NCI-H82 (cell line): ENCODE results near the gene FRMPD2.
"Not testable (repeated sequence)": the region's sequence is repeated elsewhere in the genome, so short reads cannot be mapped to it uniquely, and the experiment has no call there.

Experiments used
- DNase-seq: peaks from one replicate; lab custom pipeline; 2025; lab: John Stamatoyannopoulos, UW

FRMPD2 gene

DNA sequence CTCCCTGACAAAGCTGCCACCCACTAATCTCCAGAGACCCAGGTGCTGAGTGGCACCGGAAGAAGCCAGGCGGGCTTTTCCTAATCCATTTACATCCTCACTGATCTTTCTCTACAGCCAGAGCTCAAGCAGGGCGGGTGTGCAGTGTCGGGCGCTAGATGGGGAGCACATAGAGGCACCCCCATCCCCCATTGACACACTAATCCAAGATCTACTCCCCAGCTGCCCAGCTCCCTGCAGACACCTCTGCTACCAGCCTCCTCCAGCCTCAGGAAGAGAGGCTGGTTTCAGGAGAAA lies 22.2 kb downstream of the FRMPD2 start:
- DNase-seq, result peak; percentile 90

DNA sequence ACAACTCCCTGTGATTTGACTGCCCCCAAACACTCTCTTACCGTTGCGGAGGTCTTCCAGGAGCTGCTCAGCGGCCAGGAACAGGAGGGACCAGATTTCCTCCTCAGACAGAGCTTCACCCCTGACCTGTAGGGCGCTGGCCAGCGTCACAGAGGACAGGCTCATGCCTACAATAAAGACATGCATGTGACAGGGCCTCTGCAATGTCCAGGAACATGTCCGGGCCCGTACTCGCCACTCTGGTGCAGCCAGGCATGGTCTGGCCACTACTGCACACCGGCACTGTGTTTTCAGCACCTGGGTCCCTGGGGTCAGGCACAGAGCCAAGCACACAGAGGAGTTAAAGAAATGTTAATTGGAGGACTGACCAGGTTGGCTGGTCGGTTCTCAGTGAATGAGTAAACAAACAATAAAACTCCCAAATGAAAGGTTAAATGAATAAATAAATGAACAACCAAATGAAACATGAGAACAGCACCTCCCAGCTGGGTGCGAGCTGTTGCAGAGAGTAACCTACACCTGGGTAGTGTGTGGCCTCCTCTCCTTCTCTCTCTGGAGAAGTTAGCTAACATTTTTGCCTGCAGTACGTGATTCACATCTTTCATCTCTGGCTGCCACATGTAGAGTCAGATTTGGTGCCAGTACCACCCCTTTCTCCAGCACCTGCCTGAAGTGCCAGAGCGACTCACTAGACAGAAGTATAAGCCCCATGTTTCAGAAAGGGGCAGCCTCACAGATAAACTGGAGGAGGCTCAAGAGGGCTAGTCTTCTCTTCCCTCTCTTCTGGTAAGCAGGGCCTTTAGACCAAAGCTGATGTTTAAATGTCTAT lies 22.8 kb downstream of the FRMPD2 start:
- no peak for DNase-seq

DNA sequence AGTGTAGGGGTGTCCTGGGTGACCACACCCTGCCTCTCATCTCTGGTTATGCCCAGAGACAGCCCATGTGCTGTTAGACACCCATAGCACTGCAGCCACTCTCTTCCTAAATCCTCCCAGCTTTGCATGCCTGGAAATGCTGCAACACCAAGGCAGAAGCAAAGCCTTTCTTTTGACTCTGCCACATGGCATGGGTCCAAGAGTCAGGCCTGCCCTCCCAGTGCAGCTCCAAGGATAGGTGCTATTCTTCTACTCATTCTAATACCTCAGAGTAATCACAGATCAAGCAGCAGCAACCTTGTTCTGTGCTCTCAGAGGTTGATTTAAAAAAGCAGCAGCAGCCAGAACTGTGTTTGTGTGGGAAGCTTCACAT lies 23.4 kb downstream of the FRMPD2 start:
- DNase-seq, result peak; percentile 4

DNA sequence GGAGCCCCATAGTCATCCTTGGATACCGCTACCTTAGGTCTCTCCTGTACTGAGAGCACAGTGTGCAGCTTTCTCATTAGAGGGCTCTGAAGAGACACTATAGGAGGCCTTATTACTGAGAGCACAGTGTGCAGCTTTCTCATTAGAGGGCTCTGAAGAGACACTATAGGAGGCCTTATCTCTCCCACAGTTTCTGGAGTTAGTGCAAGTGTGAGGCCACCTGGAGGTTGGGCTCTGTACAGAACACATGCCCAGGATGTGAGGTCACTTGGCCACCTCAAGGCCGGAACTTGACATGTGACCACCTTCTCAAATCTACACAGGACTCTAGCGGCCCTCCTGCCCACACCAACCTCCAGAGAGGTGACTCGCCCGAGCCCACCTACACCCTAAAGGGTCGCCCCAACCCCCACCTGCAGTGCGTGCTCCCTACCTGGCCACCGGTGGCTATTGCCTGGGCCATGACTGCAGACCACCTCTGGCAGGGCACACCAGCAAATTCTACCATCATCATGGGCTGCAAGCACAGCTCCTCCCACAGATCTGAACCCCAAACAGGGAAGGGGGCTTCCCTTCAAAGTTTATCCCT lies 24.6 kb downstream of the FRMPD2 start:
- no peak for DNase-seq

DNA sequence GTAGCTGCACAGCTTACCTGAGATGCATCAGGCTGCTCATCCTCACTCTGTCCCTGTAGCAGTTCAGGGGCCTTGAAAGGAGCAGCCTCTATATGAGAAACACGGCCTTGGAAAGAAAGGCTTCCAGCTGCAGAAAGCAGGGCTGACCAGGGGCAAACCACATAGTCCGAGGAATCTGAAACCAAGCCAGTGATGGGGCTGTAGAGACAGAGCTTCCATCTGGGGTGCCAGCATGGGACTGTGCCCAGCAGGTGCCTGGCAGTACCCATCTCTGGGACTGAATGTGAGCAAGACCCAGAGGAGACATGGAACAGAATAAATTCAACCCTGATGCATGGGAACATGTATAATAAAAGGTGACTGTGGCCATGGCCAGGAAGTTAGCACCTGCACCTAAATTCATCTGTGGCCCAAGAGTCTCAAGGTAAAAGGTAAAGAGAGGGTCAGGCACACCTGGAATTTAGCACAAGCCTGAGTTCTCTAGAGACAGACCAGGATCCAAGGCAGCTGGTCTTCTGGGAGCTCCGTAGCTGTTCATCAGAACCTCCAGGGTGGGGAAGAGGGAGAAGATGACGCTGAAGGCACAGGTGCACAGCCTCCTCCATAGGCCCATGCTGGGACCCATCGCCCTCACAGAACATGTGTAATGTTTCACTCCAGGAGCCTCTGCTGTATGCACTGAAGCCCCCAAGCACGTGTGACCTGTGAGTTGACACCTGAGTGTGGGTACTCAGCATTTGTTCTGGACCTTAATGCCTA lies 25.3 kb downstream of the FRMPD2 start:
- DNase-seq, result no peak

DNA sequence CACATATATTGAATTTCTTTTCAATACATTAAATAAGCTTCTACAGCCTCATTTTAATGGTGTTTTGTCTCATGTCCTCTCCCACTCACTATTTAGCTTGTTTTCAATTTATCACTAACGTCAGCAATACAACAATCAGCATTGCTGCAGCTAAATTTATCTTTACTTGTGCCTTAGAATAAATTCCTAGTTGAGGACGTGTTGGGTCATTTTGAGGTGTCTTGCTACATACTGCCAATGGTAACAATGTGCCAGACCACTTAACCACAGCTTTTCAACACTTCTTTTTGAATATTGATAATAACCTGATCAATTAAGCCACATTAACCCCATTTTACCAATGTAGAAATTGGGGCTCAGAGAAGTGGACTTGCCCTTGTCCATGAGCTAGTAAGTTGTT lies 26.0 kb downstream of the FRMPD2 start:
- DNase-seq, result no peak

DNA sequence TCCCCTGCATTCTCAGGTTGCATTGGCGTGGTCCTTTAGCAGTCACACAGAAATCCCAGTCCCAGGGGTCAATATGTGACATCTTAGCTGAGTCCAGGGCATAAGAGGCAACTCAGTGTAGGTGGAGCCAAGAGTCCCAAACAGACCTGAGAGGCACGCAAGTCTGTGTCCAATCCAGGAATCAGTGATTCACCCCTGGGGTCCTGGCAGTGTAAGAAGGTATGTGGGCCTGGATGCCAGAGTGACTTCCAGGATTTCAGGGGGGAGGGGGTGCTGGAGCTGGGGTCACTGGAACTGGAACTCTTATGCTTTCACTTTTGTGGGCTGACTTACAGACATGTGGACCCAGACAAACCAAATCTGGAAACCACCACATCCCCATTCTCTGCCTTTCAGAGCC lies 26.8 kb downstream of the FRMPD2 start:
- no peak for DNase-seq

DNA sequence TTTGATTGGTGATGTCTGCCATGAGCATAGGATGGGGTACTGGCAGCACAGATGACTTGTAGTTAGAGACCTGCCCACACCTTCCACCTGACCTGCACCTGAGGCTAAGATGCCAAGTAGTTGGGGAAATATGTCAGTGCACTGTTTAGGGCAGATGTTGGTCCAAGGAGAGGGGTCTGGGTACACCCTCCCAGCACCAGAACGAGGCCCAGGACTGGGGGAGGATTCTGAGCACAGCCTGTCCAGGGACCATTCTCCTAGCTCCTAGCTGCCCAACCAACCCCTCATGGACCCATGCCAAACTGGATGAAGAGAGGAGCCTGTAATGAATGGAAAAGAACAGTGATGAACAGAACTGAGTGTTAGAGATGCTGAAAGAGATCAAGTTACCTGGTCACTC lies 28.0 kb downstream of the FRMPD2 start:
- no peak for DNase-seq

DNA sequence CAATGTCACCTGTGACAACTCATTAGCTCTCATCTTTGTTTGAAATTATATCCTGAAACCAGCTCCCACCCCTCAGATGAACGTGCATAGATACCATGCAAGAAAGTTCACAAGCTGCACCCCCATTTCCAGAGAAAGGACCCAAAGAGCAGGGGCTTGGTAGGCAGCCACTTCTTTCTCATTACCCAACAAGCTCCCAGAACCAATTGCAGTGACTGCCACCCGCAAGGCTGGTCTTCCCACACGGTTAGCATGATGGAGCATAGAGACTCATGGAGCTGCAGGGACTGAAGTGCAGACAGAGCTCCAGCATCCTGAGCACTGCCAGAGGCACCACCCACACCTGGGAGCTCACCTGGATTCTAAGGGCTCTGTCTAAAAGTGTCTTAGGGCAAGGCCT lies 28.5 kb downstream of the FRMPD2 start:
- DNase-seq, result no peak

DNA sequence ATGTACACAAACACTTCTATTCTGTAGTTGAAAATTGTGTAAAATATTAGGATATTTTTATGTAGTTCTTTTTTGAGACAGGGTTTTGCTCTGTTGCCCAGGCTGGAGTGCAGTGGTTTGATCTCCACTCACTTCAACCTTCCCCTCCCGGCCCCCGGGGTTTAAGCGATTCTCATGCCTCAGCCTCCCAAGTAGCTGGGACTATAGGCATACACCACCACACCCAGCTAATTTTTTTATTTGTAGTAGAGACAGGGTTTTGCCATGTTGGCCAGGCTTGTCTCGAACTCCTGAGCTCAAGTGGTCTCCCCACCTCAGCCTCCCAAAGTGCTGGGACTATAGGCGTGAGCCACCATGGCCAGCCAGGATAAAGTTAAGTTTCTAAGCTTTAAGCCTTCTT lies 30.6 kb downstream of the FRMPD2 start:
- DNase-seq, result not testable (repeated sequence)

DNA sequence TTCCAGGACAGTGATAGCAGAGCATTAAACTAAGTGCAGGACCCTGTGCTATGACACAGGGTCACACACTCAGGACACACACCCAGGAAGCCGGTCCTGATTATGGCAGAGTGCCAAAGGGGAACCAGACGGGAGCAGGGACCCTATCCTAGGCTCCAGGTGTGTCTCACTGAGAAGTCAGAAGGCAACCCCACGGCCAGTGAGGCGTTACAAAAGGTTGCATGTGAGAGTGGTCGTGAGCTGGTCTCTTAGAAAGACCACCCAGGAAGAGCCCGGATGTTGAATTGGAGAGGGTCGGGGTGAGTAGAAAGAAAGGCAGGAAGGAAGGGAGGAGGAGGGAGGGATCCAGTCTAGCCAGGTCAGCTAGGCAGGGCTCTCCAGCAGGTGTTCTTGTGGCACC lies 31.0 kb downstream of the FRMPD2 start:
- DNase-seq, result no peak

DNA sequence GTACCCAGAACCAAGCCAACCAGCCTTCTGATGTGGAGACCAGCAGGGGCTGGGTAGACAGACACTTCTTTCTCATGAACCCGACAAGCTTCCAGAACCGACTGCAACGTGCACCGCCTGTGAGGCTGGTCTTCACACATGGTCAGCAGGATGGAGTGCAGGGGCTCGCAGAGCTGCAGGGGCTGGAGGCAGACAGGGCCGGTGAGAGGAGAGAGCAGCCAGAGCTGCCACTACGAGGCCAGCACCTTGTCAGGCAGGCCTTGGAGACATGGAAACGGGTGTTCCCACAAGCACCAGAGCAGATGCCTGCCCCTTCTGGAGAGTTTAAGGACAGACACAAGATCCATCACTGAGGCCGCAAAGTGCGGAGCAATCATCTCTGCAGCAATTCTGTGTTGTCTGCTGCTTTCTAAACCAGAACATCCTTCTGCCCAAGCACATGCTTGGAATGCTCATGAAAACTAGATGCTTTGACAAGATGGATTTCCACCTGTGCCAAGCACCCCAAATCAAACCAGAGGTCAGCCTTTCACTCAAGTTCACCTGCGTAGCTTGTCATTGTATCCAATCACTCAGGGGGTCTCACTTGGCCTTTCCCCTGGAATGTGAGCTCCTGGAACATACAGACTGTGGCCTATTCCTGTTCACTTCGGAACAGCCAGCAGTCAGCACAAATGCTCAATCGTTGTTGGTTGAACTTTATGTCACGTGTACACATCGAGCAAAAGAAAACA lies 32.2 kb downstream of the FRMPD2 start:
- no peak for DNase-seq

DNA sequence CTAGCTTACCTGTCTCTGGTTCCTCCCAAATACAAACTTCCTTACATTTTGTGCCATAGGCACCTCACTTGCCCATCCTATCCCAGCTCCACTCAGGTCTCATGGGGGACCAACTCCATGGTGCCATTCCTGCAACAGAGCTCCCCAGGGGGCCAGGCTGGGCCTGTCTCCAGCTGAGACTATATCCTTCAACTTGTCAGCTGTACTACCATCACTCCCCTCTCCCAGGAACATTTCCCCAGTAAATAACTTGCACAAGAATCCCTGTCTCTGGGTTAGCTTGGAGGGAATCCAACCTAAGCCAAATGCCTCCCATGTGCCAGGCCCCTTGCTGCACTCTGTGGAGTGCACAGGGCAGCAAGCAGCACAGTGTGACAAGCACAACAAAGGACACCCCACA lies 33.2 kb downstream of the FRMPD2 start:
- DNase-seq, result no peak

DNA sequence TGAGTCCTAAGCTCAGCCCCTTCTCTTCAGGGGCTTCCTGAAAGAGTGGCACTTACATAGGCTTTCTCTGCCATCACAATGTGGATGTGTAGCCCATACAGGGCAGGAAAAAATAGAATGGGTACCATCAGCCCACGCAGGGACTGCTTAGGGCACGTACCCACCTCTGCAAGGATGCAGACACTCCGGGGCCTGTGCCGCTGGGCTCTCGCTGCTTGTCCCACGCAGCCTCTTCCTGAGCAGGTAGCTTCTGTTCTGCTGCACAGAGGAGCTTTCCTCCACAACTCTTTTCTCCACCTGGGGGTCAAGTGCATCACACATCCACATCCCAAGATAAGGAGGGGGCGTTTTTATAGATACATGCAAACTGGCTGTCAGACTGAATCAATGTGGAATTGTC lies 34.3 kb downstream of the FRMPD2 start:
- DNase-seq, result no peak

DNA sequence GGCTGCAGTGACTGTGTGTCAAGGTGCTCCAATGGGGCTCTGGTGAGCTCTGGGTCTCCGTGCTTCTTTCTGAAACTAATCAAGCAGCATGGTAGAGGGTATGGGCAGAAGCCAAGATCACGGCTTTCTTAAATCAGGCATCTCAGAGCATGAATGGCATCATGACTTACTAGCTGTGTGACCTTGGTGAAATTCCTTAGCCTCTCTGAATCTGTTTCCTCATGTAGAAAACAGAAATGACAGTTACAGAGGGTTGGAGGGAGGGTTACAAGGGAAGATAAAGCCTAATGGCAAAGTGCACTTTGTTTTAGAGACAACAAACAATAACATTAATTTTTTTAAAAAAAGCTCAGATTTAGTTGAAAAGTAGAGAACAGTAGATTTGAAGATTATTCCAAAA lies 34.9 kb downstream of the FRMPD2 start:
- DNase-seq, result no peak

DNA sequence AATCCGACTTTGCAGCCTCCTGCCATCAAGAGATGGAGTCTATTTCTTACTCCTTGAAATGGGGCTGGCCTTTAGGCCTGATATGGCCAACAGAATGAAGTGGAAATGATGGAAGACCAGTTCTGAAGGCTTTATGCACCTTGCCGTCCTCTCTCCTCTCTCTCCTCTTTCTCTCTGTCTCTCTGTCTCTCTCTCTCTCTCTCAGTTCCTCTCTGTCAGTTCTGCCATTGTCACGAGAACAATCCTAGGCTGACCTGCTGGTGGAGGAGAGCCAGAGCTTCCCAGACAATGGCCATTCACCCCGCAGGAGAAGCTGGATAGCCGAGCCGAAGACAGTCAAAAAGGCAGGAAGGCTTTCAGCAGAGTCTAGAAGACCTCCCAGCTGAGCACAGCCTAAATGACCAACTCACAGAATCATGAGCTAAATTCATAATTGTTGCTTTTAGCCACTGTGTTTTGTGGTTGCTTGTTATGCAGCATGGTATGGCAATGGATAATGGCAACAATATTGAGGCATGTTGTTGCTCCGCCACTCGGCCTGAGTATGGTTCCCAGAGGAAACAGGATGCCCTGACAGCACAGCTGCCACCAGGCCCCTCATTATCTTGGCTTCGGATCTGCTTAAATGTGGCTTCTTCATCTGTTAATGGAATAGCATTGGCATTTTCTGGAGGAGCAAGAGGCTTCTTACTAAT lies 35.5 kb downstream of the FRMPD2 start:
- no peak for DNase-seq

DNA sequence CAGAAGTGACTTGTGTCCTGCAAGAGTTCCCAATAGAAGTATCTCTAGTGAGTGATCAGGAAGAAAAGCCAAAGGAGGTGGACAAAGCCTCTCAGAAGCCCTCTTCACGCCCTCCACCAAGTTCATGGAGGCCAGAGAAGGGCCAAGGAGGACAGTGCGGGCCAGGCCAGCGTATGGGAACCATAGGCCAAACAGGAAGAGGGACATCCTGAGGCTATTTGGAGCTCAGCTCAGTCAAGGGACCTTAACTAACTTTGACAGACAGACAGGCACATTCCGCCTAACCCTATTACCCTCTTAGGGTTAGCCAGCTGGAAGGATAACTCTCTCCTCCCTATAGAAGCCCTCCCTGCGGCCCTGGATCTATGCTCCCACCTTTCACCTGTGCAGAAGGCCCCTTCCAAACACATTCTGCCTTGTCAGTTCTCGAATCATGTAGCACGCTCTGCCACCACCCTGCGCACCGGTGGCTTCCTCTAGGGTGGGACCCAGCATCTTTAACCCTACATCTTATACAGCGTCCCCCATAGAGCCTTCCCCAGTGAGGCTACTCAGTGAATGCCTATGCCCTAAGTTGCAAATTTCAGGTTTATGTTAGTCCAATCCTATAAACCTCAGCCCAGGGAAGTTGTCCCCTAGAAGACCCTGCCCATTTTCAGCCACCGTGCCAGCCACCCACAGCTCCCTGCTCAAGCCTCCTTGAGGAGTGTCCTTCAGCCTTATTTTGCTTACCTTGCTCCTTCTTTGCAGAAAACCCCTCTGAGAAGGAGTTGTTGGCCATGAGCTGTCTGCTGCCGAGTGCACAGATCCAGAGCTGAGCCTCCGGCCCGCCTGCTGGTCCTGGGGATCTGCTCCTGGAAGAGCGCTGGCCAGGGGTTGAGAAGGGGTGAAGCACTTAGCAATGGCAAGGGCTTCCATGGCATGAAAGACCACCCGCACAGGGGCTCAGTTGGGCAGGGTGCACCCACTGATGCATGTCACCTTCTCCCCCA lies 36.9 kb downstream of the FRMPD2 start:
- DNase-seq, result no peak

DNA sequence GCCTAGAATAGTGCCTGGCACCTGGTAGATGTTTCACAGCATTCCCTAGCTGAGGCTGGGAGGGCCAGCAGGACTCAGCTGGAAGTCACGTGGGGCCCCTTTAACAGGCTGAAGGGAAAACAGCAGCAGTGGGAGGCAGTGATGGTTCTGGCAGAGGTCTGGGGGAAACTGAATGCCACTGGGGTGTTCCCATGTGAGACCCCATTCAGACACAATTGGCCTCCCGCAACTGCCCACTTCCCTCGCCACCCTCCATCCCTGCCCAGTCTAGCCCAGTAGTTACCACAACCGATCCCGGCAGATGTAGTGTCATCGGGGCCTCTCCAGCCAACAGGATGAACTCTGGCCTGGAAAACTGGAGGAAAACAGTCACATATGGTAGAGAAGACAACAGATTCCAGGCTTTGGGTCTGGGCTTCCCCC lies 38.3 kb downstream of the FRMPD2 start:
- no peak for DNase-seq

DNA sequence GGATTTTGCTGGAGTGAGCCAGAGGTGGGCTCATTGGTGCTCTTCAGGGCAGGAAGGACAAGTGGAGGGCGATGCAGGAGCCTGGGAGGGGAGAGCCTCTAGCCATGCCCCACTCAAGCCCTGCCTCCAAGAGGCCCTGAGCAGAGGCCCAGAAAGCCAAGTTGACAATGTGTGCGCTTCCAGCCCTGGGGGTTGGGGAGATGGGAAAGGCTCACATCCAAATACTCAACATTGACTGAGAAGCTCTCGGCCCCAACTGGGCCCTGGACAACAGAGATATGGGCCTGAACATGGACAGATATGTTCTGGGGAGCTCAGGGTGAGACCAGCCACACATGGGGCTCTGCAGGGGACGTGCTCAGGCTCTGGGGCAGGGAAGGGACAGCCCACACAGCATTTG lies 39.0 kb downstream of the FRMPD2 start:
- no peak for DNase-seq

DNA sequence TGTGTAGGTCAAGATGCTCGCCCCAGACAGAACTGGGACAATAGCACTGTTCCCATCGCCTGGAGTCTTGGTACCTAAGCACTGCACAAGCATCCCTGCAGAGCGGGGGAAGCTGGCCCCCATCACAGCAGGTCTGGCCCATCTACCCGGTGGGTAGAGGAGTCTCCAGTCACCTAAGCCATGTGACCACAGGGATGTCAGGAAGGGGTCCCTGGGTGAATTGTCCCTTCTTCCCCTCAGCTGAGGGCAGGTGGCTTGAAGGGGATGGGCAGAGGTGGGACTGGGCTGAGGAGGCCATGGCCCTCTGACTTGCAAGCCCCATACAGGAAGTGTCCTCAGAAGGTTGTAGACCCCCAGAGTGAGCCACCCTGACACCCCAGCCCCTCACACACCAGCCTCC lies 39.7 kb downstream of the FRMPD2 start:
- no peak for DNase-seq

DNA sequence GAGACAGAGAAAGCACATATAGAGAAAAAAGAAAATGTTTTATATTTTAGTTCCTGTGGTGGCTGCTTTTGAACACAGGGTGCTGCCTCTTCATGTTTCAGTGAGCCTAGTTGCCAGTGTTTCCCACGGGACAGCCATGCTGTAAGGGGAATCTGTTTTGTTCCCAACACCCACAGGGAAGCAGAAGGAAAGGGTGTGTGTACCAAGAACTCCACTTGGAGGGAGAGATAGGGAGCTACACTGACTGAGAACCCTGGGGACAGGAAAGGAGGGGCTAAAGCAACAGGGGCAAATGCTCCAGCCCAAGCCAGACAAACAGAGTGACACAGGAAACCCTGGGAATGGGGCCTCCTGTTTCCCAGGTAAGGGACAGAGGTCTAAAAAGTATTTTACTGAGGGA lies 40.2 kb downstream of the FRMPD2 start:
- no peak for DNase-seq
